ENCODE data around the gene DHCR24. TPM values are rescaled to one million over a fixed set of nuclear protein-coding genes. Genes with fewer than 3 reads are reported as not detected.

The DHCR24 gene
- total RNA-seq, 1 donor from 2014 or later: 12.8 TPM

DNA sequence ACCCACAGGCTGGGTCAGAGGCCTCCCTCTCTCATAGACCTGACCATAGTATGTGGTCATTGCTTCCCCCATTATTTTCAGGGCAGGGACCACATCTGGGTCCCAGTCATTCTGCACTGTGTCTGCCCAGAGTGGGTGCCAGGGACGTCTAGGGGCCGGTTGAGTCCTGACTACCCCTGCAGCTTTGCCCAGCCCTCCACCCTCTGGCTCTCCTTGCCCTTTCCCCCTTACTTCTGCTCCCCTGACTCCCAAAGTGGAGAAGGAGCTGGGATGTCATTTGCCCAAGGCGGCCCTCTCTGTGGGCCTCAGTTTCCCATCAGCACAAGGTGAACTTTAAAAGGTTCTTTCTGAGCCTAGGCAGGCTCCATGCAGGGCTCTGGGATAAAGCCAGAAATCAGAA lies 81.5 kb downstream of the DHCR24 start:
- Histone ChIP-seq H3K4me3 (no peak overlapping the region), H3K4me1 (peaks cover 10% of the 10 kb centered on the region), H3K9me3 (replicated peaks) (no peaks in the 10 kb centered on the region), H3K27ac (replicated peaks) (no peak overlapping the region), H3K27me3 (ENCODE audit: low read depth) (peaks cover 51% of the 10 kb centered on the region), H3K36me3 (no peaks in the 10 kb centered on the region)
- no peak for DNase-seq
- intact Hi-C loops (cut with micrococcal nuclease): loop anchor here (10.0 kb wide), 1 partner anchor 731 kb away; no protein-coding TSS in a partner anchor
- no peak for TF ChIP-seq CTCF (IDR thresholded peaks at IDR 0.05; ENCODE audit: borderline replicate concordance)

DNA sequence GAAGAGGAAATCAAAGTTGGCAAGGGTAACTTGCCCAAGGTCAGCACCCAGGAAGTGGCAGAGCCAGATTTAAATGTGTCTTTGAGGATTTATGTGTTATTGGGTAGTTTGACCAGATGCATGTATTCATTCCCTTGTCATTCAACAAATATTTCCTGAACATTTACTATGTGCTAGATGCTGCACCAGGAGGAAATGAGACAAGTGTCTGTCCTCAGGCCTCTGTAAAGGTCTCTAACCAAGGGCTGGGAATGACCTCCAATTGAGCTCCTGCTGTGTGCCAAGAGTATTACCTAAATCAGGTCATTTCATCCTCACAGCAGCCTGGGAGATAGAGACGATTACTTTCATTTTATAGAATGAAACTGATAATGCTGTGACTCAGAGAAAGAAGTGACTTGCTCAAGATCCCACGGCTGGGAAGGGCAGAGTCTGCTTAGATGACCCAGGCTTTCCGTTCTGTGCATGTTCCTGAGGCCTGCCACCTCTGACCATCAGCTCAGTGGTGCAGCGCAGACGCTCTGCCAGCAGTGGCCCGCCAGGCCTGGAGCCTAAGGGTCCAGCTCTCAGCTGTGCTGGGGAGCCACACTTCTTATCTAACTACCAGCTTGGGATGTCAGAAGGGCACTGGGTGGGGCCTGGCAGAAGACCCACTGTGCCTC lies 82.4 kb downstream of the DHCR24 start:
- peaks cover 60% of the 10 kb centered on the region for H3K27me3 ChIP-seq (ENCODE audit: low read depth)

DNA sequence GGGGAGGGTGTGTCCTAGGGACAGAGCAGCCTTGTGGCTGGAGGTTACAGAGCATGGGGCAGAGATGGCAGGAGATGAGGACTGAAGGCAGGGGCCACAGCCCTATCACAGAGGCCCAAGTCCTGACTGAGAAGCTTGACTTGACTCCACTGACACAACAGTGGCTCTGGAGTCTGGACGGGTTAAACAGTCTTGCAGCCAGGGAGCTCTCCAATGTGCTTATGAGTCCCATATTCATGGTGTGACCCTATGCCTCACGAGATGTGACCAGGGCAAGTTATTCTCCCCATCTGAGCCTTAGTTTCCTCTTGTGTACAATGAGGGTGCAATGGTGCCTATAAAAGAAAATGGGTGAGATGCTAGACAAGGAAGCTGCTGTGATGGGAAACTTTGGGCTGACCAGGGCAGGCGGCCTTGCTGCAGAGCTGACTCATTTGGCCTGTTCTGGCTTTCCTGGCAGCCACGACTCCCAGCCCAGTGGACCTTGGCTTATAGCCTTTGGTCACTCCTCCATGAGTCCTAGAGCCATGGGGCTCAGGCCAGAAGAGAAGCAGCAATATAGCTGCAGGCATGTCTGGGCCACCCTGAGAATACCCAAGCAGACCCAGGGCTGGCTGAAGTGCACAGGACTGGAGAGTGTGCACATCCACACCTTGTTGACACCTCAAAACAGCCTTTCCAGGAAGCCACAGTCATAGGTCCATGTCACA lies 83.1 kb downstream of the DHCR24 start:
- Histone ChIP-seq H3K27ac (replicated peaks) (no peak overlapping the region), H3K9me3 (replicated peaks) (no peaks in the 10 kb centered on the region), H3K36me3 (no peaks in the 10 kb centered on the region), H3K4me3 (no peak overlapping the region), H3K4me1 (peaks cover 10% of the 10 kb centered on the region), H3K27me3 (ENCODE audit: low read depth) (peaks cover 66% of the 10 kb centered on the region)
- TF ChIP-seq CTCF (IDR thresholded peaks at IDR 0.05; ENCODE audit: borderline replicate concordance): no peak
- intact Hi-C loops (cut with micrococcal nuclease): loop anchor here (10.0 kb wide), 1 partner anchor 729 kb away; no protein-coding TSS in a partner anchor
- DNase-seq: no peak

More for the DNA sequence above, 82.4 kb downstream of the DHCR24 start:
- Histone ChIP-seq H3K27ac (replicated peaks) (no peak overlapping the region), H3K4me1 (peaks cover 10% of the 10 kb centered on the region), H3K4me3 (no peak overlapping the region), H3K9me3 (replicated peaks) (no peaks in the 10 kb centered on the region), H3K36me3 (no peaks in the 10 kb centered on the region)
- DNase-seq: no peak
- intact Hi-C loops (cut with micrococcal nuclease): loop anchor here (10.0 kb wide), 1 partner anchor 730 kb away; no protein-coding TSS in a partner anchor
- TF ChIP-seq CTCF (IDR thresholded peaks at IDR 0.05; ENCODE audit: borderline replicate concordance): no peak

GRCh38 chr1:54800899-54801759 lies 85.9 kb downstream of the DHCR24 start, which contains the start of gene TTC22:
Gene TTC22, minus strand, starts transcription at chr1:54801323. Its CDS starts 160 bp downstream, at chr1:54801163.
- Histone ChIP-seq H3K27me3 (ENCODE audit: low read depth) (peaks cover 82% of the 10 kb centered on the region), H3K36me3 (no peaks in the 10 kb centered on the region), H3K27ac (replicated peaks) (no peak within 1 kb of the TSS), H3K9me3 (replicated peaks) (no peaks in the 10 kb centered on the region), H3K4me1 (peaks cover 10% of the 10 kb centered on the region), H3K4me3 (peak within 1 kb of the TSS; percentile 56)
- intact Hi-C loops (cut with micrococcal nuclease): loop anchor here (10.0 kb wide), 1 partner anchor 726 kb away; no protein-coding TSS in a partner anchor
- DNase-seq: no peak
- peak; percentile 45 for TF ChIP-seq CTCF (IDR thresholded peaks at IDR 0.05; ENCODE audit: borderline replicate concordance)
